CD4-positive, alpha-beta T cell treated with Interleukin-17A for 1 hour (primary cell): Measurements from ENCODE around the gene LIG1.

ENCODE experiments used
- DNase-seq: peaks from one replicate; pipeline ENCODE4 v3.0.0-alpha.2; 2020

LIG1 gene

DNA sequence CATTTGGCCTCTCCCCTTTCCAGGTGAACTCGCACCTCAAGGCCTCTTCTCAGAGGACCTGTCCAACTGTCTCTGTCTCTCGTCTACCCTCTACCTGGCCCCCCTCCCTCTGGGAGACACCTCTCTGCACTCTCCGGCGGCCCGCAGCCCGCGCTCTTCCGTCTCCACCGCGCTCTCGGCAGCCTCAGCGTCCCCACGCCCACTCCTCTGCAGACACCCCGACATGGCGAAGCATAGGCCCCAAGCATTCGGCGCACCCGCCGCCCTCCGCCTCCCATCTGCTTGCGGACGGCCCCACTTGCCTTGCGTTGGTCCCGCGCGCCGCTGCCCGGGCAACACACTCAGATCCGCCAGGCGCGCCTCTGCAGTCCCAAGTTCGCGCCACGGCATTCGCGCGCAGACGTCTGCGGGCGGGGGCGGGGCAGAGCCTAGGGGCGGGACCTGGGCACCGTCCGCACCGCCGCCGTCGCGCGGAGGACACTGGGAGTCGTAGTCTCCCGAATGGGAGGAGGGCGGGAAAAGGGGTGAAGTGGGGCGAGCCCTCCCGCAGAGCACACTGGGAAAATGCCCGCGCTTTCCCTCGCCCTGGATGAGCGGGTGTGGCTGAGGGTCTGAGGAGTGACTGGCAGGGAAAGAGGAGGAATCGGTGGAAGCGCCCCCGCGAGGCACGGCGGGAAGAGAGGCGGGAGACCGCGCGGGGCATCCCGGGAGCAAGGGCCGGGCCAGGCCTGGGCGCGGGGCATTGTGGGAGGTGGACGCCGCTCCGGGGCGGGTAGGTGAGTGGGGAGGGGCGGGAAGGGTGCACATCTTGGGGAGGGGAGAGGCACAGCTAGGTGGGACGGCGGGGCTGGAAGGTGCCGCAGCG lies at the start of gene LIG1, which contains the start of gene ZSWIM9:
Gene LIG1 (minus strand): TSS at position 406 of the 865 bp plus-strand sequence. CDS start 4,778 bp downstream, outside the sequence.
Gene ZSWIM9 (plus strand): TSS at position 742 of the 865 bp plus-strand sequence. CDS start 1,123 bp downstream, outside the sequence.
- DNase-seq = peak; percentile 91

DNA sequence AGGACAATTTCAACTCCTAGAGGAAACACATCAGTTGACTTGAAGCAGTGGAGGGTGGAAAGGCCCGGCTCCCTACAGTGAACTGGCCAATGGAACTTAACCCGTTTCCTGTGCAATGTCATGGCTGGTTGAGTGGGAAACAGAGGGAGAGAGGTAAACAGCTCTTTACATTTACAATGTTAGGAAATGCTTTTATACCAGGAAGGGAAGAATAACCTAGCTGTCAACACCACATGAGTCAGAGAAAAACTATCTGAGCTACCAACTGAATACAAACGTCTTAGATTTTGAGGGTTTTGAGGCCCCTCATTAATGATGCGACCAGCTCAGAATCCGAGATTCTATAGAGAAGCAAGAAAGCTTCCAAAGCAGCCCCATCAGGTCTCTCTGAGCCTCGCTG lies 48.9 kb upstream of the LIG1 start:
- no peak for DNase-seq

DNA sequence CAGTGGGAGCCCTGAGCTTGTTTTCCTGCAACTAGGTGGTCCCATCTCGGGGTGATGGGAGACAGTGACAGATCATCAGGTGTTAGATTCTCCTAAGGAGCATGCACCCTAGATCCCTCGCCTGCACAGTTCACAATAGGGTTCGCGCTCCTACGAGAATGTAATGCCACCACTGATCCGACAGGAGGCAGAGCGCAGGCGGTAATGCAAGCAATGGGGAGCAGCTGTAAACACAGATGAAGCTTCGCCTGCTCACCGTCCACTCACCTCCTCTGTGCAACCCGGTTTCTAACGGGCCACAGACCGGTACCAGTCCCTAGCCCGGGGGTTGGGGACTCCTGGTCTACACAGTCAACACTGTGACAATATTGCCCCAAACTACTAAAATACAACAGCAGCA lies 46.8 kb upstream of the LIG1 start:
- DNase-seq = no peak

DNA sequence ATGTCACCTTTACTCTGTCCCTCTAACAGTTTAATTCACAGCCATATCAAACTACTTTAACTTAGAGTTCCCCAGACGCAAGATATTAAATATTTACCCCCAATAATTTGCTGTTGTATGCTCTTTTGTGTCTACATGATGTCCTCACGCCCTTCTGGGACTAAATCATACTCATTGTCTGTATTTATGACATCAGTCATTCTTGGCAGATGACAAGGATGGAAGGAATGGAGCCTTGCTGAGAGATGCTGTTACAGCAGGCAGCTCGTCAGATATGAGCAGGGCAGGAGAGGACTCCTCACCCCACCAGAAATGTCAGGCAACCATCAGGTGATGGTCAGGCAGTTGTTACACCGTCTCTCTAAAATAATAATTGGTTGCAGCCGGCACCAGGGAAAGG lies 43.8 kb upstream of the LIG1 start:
- DNase-seq = no peak

DNA sequence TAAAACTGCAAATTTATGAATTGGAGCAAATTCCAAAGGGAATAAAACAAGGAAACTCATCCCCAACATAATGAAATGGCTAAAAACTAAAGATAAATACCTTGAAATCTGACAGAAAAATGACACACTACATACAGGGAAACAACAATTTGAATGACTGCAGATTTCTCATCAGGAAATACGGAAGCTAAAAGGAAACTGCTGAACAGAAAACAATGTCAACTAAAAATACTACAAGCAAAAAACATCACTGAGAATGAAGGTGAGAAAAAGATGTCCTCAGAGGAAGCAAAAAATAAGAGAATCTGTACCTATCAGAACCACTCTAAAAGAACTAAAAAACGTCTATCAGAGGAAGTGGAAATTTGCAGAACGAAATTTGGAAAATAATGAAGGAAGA lies 39.9 kb upstream of the LIG1 start:
- DNase-seq = no peak

DNA sequence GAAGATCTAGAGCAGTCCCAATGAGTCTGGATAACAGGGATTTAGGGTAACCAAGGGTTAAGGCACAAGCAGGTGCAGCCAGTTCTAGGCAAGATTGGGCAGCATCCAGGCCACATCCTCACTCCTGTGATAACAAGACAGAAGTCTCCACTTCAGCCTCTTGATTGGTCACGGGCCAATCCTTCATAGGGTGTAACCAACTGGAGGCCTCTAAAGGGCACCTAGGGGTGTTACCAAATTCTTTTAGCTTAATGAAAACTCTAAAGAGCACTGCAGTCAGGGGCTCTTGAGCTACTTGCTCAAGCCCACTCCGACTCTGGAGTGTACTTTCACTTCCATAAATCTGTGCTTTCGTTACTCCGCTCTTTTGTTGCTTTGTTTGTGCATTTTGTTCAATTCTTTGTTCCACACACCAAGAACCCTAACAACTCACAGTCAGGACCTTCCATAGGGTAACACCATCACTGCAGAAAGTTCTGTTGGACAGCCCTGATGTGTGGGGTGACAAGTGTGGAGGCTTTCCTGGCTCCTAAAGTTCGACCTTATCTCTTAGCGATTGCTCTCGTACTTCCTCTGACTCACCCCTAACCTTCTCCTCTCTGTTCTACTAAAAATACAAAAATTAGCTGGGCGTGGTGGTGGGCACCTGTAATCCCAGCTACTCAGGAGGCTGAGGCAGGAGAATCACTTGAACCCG lies 36.4 kb upstream of the LIG1 start:
- DNase-seq = no peak

DNA sequence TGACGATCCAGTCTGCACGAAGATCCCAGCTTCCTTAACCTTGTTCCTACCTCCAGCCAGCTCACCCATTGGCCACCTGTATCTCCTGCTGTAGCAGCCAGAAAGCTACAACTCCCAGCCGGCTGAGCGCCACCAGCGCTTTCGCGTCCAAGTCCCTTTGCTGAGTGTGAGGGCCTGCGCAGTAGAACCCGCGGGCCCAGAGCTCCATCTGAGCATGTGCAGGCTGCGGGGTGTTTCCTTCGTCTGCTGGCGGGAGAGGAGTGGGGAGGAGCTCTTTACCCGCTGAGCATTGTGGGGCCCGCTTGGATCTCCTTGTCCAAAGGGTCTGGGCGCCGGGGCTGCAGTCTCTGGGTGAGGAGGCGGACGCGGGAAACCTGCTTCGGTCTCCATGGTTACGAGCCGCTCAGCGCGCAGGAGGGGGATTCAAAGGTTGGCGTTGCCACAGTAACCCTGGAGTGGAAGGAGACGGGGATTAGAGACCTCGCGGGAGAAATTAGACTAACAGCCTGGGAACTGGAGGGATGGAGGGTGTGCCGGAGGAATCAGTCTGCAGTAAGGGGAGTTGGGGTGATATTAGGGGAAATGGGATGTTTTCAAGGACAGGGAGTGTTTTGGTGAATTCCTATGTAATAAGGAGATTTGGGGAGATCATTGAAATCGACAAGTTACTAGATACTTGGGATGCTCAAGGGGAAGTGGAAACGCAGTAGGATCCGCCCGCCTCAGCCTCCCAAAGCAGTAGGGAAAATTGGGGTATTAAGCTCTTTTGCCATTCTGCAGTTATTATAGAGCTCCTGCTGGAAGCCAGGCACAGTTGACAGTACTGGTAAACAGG lies 33.9 kb upstream of the LIG1 start:
- peak; percentile 94 for DNase-seq

DNA sequence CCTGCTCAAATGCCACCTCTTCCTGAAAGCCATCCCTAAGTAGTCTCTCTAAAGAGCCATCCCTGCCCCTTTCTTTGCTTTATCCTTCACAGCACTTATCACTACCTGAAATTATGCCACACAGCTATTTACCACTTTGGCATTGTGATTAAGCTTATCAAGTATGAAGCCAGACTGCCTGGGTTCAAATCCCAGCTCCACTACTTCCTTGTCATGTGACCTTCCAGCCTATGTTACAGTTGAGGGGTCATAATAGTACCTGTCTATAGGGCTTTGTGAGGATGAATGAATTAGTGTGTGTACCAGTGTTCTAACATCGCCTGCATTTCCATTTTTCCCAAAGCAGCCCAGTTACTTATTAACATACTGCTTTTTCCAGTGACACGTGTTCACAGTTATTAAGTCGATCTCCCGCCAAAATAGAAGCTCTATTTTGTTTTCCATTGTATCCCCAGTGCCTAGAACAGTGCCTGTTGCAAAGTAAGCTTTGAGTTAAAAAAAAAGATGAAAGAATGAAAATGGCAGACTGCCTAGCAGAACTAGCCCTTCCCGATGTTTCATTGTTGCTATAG lies 33.2 kb upstream of the LIG1 start:
- DNase-seq = no peak

DNA sequence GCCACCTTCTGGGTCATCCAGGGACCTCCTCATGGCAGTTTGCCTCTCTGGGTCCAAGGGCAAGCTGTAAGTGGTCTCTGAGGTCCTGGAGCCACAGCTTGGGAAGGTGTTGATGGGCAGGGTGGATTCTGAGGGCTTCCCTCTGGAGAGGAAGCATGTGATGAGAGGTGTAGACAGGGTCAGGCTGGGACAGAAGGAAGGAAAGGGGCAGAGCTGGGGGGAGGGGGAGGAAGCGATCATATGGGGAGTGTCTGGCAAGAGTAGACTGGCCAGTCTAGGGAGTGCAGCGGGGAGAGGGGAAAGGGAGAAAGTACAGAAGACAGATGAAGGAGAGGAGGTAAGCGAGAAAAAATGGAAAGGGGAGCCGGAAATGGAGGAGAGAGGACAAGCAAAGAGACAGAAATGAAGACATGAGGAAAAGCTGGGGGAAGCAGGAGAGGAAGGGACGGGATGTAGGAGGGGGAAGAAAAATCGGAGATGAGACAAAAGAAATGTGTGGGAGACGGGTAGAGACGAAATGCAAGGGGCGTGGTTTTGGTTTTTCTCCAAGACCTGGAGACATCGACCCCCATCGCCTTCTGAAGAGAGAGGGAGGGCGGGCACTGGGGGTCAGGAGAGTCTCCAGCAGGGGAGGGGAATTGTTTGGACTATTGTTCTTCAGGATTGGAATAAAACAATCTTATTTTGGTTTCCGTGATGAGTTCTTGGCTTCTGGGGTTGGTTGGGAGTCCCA lies 27.0 kb upstream of the LIG1 start:
- DNase-seq = no peak

DNA sequence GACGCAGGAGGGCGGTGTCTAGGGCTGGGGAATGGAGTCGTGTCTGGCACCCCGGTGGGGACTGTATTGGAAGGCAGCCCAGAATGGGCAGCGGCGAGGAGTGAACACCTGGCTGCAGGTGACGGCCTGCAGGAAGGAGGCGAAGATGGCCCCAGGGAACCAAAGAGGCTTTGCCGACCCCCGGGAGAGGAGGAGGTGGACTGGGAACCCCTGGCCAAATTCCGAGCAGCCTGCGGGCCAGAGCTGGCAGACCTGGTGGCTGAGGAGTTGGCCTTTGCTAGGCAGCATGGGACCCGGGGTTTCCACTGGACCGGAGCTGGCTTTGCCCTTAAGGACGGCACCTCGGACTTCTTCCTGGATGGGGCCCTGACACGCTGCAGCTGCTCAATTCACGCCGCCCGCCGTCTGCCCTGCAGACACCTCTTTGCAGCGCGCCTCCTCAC lies 26.2 kb upstream of the LIG1 start:
- DNase-seq = no peak

DNA sequence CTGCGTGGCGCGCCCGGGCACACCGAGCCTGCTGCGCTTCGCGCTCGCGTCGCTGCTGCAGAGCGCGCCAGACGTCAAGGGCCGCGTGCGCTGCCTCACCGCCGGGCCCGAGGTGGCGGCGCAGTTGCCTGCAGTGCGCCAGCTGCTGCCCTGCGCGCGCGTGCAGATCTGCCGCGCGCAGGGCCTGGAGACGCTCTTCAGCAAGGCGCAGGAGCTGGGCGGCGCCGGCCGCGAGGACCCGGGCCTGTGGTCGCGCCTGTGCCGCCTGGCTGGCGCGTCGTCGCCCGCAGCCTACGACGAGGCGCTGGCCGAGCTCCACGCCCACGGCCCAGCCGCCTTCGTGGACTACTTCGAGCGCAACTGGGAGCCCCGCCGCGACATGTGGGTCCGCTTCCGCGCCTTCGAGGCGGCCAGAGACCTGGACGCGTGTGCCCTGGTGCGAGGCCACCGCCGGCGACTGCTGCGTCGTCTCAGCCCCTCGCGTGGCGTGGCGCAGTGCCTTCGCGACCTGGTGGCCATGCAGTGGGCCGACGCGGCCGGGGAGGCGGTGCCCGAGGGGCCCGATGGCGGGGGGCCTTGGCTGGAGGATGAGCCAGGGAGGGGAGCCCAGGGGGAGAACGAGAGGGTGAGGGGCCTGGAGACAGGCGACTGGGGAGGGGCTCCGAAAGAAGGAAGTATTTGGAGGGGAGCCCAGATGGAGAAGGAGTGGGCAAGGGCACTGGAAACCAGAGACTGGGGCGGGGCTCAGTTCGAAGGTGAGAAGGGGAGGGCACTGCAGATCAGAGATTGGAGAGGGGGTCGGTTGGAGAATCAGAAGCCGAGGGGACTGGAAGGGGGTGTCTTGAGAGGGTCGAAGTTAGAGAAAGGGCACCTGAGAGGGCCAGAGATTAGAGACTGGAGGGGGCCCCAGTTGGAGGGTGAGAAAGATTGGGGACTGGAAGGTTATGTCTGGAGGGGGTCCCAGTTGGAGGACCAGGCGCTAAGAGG lies 25.0 kb upstream of the LIG1 start:
- no peak for DNase-seq

DNA sequence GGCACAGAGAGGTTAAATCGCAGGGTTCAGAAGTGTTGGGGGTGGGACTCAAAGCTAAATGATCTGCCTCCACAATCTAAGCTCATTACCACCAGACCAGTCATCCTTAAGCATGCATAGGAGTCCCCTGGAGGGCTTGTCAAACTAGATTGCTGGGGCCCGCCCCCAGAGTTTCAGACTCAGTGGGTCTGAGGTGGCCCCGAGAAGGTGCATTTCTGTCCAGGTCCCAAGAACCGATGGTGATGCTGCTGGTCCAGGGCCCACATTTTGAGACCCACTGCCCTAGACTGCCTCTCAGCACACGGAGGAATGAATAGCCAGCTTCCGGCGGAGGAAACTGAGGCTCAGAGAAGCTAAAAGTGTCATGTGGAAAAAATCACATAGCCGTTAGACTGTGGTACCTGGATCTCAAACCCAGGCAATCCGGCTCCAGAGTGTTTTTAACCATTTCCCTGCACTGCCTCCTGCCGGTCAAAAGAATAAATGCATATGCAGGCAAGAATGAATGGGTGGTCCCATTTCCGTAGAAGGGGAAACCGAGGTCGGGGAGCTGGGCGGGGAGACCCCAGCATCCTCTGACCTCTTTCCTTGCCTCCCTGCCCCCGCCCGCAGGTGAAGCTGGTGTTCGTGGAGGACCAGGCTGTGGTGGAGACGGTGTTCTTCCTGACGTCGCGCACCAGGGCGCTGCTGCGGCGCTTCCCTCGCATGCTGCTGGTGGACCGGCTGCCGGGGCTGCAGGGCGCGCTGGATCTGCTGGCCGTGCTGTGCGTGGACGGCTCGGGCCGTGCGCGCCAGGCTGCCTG lies 24.1 kb upstream of the LIG1 start:
- peak; percentile 43 for DNase-seq

DNA sequence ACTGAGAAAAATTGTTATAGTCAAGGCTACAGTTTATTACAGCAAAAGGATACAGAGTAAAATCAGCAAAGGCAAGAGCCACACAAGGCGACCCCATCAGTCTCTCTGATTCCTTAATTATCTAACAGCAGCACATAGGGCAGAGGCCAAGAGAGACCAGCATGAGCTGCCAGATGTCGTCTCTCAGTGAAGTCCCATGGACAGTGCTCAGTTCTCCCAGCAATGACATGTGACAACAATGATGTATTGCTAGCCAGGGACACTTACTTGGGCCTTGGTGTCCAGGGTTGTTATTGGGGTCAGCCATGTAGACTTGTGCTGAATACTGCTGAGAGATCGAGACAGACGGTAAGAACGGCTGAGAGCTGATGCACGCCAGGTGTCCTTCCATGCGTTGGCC lies 22.6 kb upstream of the LIG1 start:
- DNase-seq = no peak

DNA sequence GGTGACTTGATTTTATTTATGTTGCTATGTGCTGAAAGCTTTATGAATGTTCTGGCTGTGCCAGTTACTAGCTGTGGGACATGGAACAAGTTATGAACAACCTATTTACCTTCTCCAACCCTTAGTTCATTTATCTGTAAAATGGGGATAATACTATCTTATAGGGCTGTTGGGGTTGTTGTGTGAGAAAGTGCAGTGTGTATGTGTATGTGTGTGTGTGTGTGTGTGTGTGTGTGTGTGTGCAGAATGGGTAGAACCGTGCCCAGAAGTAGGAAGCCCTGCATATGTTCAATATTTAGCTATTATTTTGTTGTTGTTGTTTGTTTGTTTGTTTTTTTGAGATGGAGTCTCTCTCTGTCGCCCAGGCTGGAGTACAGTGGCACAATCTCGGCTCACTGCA lies 20.7 kb upstream of the LIG1 start:
- no peak for DNase-seq

DNA sequence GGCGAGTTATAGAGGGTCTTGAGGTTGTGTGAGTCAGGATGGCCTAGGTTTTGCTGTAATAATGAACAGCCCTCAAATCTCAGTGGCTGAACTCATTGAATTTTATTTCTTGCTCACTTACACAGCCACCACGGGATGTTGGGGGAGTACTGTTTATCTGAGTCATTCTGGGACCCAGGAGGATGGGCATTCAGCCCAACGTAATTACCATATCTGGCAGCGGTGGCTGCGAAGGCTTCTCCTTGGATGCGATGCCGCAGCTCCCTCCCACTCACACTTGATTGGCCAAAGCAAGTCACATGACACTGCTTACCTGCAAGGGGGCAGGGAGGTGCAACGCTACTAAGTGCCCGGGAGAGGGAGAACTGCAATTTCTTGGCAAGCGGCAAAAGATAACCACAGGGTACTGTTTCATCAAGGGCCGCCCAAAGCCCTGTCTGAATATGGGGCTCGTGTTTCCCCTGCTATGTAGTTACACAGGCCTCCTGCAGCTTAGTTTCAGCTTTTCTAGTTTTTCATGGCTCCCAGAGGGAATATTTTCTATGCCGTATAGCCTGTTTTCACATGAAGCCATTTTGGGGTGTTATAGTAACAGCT lies 20.2 kb upstream of the LIG1 start:
- peak; percentile 29 for DNase-seq

DNA sequence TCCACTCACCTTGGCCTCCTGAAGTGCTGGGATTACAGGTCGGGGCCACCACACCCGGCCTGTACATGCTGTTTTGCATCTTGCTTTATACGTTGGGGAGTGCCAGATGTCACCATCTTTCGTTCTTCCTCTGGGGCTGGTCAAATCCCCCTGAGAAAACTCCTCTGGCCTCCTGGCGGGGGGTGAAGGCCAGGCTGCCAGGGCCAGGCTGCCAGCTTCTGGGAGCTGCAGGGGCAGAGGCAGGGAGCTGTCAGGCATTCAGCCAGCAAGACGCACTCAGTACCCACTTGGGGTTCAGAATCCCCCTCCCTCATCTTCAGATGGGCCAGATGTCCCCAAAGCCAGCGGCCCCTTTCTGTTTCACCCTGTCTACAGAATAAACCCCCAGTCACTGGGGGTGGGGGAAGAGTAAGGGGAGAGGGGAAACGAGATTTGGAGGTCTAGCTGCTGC lies 16.4 kb upstream of the LIG1 start:
- DNase-seq = no peak

DNA sequence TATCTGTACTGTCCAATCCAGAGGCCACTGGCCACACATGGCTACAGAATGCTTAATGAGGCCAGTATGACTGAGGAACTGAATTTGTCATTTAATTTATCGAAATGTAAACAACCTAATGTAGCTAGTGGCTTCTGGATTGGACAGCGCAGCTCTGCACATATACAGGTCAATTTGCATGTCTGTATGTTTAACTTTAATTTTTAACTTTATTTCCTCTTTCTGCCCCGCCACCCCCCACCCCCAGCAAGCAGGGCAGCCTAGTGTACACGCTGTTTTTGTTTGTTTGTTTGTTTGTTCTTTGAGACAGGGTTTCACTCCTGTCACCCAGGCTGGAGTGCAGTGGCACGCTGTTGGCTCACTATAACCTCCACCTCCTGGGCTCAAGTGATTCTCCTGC lies 15.9 kb upstream of the LIG1 start:
- DNase-seq = no peak

DNA sequence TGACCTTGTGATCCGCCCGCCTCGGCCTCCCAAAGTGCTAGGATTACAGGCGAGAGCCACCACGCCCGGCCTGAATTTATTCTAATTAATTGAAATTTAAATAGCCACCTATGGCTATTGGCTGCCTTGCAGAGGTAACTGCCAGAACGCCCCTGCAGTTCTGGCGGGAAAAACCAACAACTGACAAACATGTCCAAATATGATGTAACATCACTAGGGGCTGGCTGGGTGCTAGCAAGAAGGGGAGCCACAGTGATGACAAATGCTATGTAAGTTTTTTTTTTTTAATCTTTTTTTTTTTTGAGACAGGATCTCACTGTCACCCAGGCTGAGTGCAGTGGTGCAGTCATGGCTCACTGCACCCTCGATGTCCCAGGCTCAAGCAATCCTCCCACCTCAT lies 13.2 kb upstream of the LIG1 start:
- DNase-seq = no peak

DNA sequence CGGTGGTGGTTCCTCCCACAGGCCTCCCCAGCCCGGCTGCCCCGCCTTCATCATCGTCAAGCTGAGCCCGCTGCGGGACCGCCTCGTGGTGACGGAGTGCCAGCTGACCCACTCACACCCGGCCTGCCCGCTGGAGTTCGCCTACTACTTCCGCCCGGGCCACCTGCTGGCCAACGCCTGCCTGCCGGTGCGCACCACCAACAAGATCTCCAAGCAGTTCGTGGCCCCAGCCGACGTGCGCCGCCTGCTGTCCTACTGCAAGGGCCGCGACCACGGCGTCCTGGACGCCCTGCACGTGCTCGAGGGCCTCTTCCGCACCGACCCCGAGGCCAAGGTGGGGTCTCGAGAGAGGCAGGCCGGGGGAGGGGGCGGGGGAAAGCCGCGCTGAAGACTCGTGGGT lies 12.3 kb upstream of the LIG1 start:
- no peak for DNase-seq
